Muscle layer of colon (tissue), 2 donors: ENCODE results near the gene SUMF2.
"Not testable (repeated sequence)": the region's sequence is repeated elsewhere in the genome, so short reads cannot be mapped to it uniquely, and the experiment has no call there.

Experiments used
- H3K27ac ChIP-seq: one replicate; pipeline ENCODE4 v1.7.0; 2013; ENCODE audit warnings: low read depth, mild to moderate bottlenecking, low read length, moderate library complexity
- H3K27me3 ChIP-seq, 2 donors: one replicate each; pipeline ENCODE4 v1.7.0; 2013; ENCODE audit warnings: low read length in 2 of 2, mild to moderate bottlenecking in 2 of 2; ENCODE audit not compliant: insufficient read depth in 2 of 2, control insufficient read depth in 1 of 2
- H3K36me3 ChIP-seq: one replicate; pipeline ENCODE4 v1.7.0; 2013; ENCODE audit warnings: mild to moderate bottlenecking, low read length; ENCODE audit not compliant: insufficient read depth
- H3K4me1 ChIP-seq: one replicate; pipeline ENCODE4 v1.7.0; 2013; ENCODE audit warnings: mild to moderate bottlenecking, low read length; ENCODE audit not compliant: insufficient read depth
- H3K4me3 ChIP-seq, 2 donors: one replicate each; pipeline ENCODE4 v1.7.0; 2013; ENCODE audit warnings: low read length in 2 of 2, low read depth in 1 of 2, mild to moderate bottlenecking in 1 of 2, moderate library complexity in 1 of 2
- H3K9ac ChIP-seq: one replicate; pipeline ENCODE4 v1.7.0; 2013; ENCODE audit warnings: low read length
- H3K9me3 ChIP-seq: one replicate; pipeline ENCODE4 v1.7.0; 2013; ENCODE audit warnings: mild to moderate bottlenecking, low read length
- donor health status: abdominal sarcoma.
- donor health status: Adenocarcinoma of cecum.

The SUMF2 gene

DNA sequence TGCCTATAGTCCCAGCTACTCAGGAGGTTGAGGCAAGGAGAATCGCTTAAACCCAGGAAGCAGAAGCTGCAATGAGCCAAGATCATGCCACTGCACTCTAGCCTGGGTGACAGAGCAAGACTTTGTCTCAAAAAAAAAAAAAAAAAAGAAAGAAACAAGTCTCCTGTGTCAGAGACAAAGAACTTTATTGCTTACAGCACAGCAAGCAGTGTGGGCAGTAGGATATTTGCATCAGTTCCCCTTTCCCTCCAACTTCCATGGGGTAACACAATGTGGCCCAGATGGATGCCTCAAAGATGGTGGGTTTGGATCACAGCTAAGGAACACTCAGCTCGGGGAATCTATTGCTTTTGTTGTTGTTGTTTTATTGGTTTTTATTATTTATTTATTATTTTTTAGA is 18.3 kb upstream of the SUMF2 start:
- H3K27me3 ChIP-seq, H3K36me3 ChIP-seq, H3K4me3 ChIP-seq, H3K9ac ChIP-seq, H3K9me3 ChIP-seq, H3K27ac ChIP-seq: not testable (repeated sequence)
- H3K4me1 ChIP-seq: peaks cover 20% of the 10 kb centered on the region

DNA sequence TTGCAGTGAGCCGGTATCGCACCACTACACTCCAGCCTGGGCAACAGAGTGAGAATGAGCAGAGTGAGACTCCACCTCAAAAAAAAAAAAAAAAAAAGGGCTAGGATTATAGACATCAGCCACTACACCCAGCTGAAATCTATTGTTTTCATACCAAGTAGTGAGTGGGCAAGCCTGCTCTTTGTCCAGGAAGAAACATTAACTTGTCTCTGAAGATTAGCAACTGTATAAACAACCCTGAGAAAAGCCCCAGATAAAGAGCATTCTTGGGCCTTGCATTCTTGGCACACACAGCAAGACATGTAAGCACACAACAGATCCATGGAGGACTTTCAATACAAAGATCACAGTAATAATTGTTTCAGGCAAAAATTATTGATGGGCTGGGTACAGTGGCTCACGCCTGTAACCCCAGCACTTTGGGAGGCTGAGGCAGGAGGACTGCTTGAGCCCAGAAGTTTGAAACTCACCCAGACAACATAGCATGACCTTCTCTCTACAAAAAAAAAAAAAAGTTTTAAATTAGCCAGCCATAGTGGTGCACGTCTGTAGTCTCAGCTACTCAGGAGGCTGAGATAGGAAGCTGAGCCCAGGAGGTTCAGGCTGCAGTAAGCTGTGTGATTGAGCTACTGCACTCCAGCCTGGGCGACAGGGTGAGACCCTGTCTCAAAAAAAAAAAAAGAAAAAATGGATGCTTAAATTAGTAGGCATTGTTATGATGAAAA is 17.2 kb upstream of the SUMF2 start:
- Histone ChIP-seq H3K9ac (no peak overlapping the region), H3K27me3 (no peaks in the 10 kb centered on the region), H3K4me3 (no peak overlapping the region), H3K9me3 (no peaks in the 10 kb centered on the region), H3K27ac (peak overlapping the region; percentile 82), H3K36me3 (no peaks in the 10 kb centered on the region), H3K4me1 (peaks cover 20% of the 10 kb centered on the region)

DNA sequence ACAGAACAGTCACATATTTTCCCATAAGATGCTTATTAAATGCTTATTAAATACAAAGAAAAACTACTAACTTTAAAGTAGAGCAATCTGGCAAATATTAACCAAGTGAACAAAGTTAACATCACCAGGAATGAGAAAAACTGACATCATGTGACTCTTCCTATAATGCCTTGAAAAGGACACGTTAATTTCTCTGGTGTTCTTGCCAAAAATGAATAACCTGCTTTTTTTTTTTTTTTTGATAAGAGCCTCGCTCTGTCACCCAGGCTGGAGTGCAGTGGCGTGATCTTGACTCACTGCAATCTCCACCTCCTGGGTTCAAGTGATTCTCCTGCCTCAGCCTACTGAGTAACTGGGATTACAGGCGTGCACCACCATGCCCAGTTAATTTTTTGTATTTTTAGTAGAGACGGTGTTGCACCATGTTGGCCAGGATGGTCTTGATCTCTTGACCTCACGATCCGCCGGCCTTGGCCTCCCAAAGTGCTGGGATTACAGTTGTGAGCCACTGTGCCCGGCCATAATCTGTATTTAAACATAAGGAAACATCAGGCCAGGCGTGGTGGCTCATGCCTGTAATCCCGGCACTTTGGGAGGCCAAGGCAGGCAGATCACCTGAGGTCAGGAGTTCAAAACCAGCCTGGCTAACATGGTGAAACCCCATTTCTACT is 16.5 kb upstream of the SUMF2 start:
- not testable (repeated sequence) for H3K36me3 ChIP-seq, H3K27me3 ChIP-seq, H3K9ac ChIP-seq, H3K4me3 ChIP-seq, H3K9me3 ChIP-seq
- peaks cover 25% of the 10 kb centered on the region for H3K4me1 ChIP-seq
- peak overlapping the region; percentile 82 for H3K27ac ChIP-seq

DNA sequence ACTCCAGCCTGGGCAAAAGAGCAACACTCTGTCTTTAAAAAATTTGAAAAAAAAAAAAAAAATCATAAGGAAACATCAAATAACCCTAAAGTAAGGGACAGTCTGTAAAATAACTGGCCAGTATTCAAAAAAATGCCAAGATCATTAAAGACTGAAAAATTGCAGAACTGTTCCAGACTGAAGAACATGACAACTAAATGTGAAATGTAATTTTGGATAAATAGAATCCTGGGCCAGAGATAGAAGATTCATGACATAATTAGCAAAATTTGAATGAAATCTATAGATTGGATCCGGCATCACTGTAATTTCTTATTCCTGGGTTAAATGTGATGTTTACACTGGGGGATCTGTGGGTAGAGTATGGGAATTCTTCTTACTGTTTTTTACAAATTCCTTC is 15.8 kb upstream of the SUMF2 start:
- H3K9me3 ChIP-seq: no peaks in the 10 kb centered on the region
- H3K4me3 ChIP-seq: no peak overlapping the region
- H3K9ac ChIP-seq: no peak overlapping the region
- H3K27me3 ChIP-seq: no peaks in the 10 kb centered on the region
- no peak overlapping the region for H3K27ac ChIP-seq
- peaks cover 4% of the 10 kb centered on the region for H3K36me3 ChIP-seq
- peaks cover 31% of the 10 kb centered on the region for H3K4me1 ChIP-seq

DNA sequence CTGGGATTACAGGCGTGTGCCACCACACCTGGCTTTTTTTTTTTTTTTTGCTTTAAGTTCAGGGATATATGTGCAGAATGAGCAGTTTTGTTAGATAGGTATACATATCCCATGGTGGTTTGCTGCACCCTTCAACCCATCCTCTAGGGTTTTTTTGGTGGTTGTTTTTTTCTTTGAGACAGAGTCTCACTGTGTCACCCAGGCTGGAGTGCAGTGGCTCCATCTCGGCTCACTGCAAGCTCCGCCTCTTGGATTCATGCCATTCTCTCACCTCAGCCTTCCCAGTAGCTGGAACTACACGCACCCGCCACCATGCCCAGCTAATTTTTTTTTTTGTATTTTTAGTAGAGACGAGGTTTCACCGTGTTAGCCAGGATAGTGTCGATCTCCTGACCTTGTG is 15.3 kb upstream of the SUMF2 start:
- not testable (repeated sequence) for H3K27ac ChIP-seq, H3K27me3 ChIP-seq, H3K9me3 ChIP-seq, H3K36me3 ChIP-seq, H3K4me3 ChIP-seq, H3K9ac ChIP-seq
- H3K4me1 ChIP-seq: peaks cover 33% of the 10 kb centered on the region

DNA sequence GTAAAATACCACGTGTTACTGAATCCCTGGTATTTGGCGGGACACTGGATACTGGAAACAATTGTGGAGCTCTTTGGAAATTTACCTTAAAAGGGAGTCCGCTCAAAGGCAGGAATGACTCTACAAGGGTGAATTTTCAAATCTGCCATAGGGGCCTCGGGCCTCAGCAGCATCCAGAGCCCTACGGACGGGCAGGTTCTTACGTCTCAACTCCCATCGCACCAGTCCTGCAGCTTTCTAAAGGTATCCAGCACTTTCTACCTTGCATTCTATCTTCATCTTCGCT is 13.1 kb upstream of the SUMF2 start:
- Histone ChIP-seq H3K4me1 (peaks cover 33% of the 10 kb centered on the region), H3K27ac (peak overlapping the region; percentile 90), H3K4me3 (peak overlapping the region; percentile 91 to 97), H3K36me3 (peaks cover 27% of the 10 kb centered on the region), H3K9me3 (no peaks in the 10 kb centered on the region), H3K27me3 (no peaks in the 10 kb centered on the region), H3K9ac (peak overlapping the region; percentile 94)

DNA sequence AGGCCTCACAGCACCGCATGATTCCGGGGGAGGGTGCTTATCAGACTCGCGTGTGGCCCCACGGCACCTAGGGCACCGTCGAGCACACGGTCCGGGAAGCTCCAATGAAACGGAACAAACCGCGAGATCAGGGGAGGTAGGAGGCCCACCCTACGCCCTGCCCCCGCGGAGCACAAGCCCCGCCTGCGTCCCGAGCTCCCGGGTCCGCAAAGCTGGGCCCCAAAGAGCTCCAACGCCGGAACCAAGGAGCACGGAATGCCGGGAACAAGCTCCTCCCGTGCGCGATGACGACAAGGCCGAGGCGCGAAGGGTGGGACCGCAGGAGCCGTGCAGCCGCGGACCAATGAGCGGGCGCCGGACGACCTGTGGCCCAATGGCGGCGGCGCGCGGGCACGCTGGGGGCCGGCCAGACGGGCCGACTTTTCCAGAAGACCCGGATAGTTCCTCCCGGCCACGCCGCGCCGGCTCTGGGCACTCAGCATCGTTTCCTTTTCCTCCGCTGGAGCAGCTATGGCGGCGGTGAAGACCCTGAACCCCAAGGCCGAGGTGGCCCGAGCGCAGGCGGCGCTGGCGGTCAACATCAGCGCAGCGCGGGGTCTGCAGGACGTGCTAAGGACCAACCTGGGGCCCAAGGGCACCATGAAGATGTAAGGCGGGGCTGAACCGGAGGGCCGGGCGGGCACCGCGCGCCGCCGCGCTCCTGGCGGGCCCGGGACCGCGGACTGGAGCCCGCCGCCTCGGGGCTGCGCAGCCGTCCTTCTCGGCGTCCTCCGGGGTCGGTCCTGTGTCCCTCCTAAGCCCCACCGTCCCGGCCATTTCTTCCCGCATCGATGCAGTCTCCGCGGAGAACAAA is 12.5 kb upstream of the SUMF2 start, which contains the start of the genes CCT6A and PSPH:
TSS of gene CCT6A (plus strand) at position 427 of the 853 bp plus-strand sequence. CDS start at position 511, 84 bp downstream.
TSS of gene PSPH (minus strand) at position 106 of the 853 bp plus-strand sequence. CDS start 30,232 bp downstream, outside the sequence.
- Histone ChIP-seq H3K27me3 (no peaks in the 10 kb centered on the region), H3K4me3 (peak within 1 kb of the TSS; percentile 91 to 97), H3K9ac (peak within 1 kb of the TSS; percentile 94), H3K4me1 (peaks cover 31% of the 10 kb centered on the region), H3K9me3 (no peaks in the 10 kb centered on the region), H3K27ac (peak within 1 kb of the TSS; percentile 90), H3K36me3 (peaks cover 32% of the 10 kb centered on the region)

DNA sequence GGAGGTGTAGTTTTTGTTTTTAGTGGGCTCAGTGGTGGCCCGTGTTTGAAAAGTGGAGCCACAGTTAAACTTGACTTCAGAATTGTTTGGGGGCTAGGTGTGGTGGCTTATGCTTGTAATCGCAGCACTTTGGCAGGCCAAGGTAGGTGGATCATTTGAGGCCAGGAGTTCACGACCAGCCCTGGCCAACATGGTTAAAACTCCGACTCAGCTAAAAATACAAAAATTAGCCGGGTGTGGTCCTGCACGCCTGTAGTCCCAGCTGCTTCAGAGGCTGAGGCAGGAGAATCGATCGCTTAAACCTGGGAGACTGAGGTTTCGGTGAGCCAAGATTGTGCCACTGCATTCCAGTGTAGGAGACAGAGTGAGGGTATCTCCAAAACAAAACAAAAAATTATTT is 10.7 kb upstream of the SUMF2 start:
- Histone ChIP-seq H3K4me1 (peaks cover 24% of the 10 kb centered on the region), H3K9ac (no peak overlapping the region), H3K36me3 (peaks cover 50% of the 10 kb centered on the region), H3K9me3 (no peaks in the 10 kb centered on the region), H3K27me3 (no peaks in the 10 kb centered on the region), H3K27ac (no peak overlapping the region), H3K4me3 (no peak overlapping the region)

DNA sequence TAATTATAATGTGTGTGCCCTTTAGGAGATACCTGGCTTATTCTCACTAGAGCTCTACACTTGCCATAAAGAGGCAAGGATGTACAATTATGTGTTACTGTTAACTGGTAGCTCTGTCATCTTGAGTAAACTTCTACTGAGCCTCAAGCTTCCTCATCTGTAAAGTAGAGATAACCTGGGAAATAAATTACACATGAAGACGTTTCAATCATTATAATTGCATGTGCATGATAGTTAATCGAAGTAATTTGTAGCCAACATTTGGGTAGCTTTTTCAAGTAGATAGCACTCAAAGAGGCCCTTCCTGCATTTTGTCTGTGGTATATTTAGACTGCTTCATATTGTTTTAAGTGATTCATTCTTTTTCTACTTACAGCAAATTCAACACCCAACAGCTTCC is 10.1 kb upstream of the SUMF2 start:
- Histone ChIP-seq H3K27me3 (no peaks in the 10 kb centered on the region), H3K4me3 (no peak overlapping the region), H3K36me3 (peaks cover 53% of the 10 kb centered on the region), H3K4me1 (peaks cover 24% of the 10 kb centered on the region), H3K9ac (no peak overlapping the region), H3K27ac (no peak overlapping the region), H3K9me3 (no peaks in the 10 kb centered on the region)

DNA sequence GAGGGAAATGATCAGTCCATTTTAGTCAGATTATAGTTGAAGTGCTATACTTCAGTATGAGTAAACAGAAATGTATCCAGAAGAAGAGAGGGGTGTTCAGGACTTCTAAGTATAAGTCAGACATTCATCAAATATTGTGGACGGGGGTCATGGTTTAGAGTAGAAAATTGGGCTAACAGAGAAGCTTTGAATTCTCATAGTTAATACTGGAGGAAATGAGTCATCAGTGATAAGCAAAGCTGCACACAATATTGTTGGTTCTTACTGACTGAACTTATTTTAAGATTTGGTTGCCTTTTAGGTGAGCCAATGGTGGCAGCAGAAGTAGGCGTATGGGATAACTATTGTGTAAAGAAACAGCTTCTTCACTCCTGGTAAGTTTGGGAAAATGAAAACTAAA is 1.7 kb upstream of the SUMF2 start:
- Histone ChIP-seq H3K27me3 (no peaks in the 10 kb centered on the region), H3K4me1 (peaks cover 6% of the 10 kb centered on the region), H3K9ac (no peak overlapping the region), H3K9me3 (no peaks in the 10 kb centered on the region), H3K36me3 (peaks cover 51% of the 10 kb centered on the region), H3K4me3 (no peak overlapping the region), H3K27ac (no peak overlapping the region)

DNA sequence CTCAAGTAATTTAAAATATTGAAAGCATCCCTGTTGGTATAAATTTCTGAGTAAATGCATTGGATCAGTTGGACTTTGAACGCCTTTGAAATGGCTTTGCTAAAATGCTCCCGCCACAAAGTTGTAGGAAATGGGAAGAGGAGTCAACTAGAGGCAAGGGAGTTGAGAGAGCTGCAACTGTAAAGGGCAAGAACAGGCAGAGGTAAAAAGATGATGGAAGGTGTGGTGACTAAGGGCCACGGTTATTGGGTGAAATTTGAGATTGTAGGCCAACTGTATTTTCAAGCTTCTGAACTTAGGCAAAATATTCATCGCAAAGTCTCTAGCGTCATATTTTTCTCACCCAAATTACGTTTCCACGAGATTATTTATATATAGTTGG is 595 bp upstream of the SUMF2 start:
- peak overlapping the region in 1 of 2 donors; percentile 85 for H3K4me3 ChIP-seq
- H3K36me3 ChIP-seq: peaks cover 40% of the 10 kb centered on the region
- no peaks in the 10 kb centered on the region for H3K9me3 ChIP-seq
- H3K27ac ChIP-seq: peak overlapping the region; percentile 99
- no peaks in the 10 kb centered on the region for H3K27me3 ChIP-seq
- peak overlapping the region; percentile 35 for H3K9ac ChIP-seq
- H3K4me1 ChIP-seq: peaks cover 6% of the 10 kb centered on the region
